NCI-H128 (cell line): ENCODE measurements around the gene ELF4.
"Not testable (repeated sequence)": the region's sequence is repeated elsewhere in the genome, so short reads cannot be mapped to it uniquely, and the experiment has no call there.

Source experiments
- DNase-seq: peaks from one replicate; lab custom pipeline; 2025; ENCODE audit not compliant: unreplicated experiment; lab: John Stamatoyannopoulos, UW

ELF4 gene

DNA sequence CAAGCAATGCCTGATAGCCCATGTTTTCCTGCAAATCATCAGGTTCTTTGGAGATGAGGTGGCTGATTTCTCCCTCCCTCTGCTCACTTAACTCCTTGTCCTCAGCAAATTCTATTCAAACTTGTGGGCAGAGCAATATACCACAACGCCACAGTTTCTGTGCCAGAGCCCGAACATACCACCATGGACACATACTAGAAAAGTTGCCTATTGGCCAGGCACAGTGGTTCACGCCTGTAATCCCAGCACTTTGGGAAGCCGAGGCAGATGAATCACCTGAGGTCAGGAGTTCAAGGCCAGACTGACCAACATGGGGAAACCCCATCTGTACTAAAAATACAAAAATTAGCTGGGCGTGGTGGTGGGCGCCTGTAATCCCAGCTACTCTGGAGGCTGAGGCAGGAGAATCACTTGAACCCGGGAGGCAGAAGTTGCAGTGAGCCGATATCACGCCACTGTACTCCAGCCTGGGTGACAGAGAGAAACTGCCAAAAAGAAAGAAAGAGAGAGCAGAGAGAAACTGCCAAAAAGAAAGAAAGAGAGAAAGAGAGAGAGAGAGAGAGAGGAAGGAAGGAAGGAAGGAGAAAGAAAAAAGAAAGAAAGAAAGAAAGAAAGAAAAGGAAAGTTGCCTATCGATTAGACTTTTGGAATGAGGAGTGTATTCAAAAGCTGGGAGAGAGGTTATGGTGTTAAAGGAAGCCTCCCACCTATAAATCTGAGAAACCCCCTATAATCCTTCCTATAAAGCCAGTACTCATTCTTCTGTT lies 5.0 kb upstream of the ELF4 start:
- DNase-seq = not testable (repeated sequence)

DNA sequence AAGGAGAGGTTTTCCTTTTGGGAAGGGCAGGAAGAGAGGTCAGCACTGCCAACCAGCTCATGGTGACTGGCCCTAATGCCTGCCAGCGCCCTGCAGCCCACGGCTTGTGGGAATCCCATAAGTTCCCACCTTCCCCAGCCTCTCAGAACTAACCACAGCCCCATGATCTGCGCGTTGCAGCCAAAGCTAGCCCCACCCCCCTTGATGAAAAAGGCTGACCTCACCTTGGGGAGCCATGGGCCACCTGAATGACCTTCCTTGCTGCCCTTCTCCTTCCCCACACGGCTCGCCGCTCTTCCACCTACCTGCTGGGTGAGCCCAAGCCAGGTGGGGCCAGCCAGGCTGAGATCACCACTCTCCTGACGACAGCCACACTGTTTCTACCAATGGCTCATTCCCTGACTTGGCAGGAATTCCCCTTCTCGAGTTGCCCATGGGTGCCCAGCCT lies 3.9 kb upstream of the ELF4 start:
- no peak for DNase-seq

DNA sequence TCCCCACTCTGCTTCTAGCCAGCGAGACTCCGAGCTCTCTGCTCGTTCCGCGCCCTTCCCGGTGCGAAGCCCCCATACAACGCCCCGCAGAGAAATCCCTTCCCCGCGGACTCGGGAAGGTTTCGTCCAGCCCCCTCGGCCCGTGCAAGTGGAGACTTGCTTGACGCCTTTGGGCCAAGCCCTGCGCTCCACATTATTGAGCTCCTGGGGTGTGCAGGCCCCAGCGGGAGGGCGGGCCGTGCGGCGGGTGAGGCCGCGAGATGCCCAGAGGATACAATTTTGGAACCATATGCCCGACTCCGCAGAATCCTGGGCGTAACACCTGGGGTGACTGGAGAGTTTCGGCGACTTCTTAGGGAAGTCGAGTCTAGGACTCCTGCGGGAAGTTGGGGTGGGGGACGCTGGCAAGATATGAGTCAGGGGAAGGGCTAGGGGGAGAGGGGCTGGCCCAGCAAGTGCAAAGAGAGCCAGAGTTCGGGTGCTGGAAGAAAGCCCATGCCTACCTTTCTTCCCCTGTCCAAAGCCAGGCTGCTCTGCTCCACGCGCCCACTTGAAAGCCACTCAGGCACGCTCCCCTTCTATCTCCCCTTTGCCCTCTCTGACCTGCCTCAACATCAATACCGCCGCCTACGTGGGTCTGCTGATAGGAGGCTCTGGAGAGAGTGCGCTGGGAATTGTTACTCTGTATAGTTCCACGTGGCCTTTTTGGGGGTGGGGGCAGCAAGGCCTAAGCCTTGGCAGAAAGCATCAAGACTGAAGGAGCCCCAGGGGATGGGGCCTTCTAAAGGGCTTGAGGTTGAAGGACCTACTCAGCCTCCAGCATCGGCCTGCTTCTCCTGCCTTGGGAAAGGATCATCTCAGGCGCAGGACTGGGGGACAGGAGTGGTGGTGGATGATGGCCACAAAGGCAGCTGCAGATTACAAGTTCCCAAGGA lies 1.2 kb upstream of the ELF4 start:
- no peak for DNase-seq

DNA sequence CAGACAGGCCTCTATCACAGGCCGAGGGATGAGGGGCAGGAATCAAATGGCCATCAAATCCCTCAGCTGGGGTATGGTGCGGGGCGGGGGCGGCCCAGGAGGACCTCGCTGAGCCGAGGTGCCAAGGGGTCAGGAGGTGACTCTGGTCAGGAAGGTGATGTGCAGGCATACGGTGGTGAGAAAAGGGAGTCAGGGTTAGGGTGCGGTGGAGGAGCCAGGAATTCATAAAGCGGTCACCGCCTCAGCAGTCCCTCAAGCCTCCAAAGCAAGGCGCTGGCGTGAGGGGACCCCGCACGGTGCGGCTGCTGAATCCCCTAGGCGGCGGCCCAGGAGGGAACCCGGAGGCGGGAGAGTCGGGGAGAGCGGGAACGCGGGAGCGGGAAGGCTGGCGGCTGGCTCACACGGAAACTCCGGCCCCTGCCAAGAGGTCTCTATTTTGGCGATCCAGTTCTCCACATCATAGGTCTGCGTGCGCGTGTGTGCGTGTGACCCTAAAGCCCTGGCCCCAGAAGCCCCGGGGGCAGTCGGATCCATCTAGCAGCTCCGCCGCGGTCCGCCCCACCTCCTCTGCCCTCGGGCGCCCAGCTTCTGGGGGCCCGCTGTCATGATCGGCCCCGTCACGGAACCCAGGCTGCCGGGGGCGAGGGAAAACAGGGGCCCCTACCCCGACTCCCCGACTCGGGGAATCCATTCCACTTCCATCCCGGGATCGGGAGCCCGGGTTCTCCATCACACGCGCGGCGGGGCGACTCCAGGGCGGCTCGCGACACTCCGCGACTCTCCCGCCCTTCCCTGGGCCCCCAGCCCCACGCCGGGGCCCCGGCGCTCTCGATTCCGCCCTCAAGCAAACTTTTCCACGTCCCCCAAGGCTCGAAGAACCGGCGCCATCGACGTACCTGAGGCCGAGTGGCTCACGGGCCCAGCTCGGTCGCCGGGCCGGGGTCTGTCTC lies 593 bp downstream of the ELF4 start:
- DNase-seq = no peak

DNA sequence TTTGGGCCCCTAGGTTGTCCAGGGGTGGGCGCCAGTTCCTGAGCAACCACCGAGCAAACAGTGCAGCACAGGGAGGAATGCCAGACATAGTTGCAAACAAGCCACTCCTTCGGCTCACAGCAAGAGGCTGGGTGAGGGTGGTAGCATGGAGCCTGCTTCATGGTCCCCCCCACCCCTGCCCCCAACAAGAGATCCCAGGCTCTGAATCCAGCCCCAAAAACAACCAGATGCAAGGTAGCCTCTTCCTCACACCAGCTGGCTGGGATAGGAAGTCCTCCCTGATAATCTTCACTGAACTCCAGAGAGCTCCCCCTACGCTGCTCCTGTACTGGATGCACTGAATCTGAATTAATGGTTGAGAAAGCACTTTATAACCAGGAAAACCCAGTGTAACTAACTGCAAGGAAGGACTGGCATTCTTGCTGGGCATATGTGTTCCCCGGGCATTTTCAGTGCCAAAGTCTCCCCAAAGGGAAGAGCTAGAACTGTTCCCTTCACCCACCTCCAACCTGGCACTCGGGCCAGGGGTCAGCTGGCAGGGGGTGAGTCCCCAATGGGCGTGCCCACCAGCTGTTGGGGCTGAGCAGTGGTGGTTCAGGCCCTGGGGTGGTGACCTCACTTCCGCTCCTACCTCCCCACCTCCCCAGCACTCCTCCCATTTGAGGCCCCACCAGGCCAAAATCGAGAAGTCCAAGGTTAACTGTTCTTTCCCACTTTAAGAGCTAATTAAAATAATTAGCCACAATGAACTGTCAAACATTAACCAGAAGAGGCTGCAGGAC lies 1.5 kb downstream of the ELF4 start:
- no peak for DNase-seq

DNA sequence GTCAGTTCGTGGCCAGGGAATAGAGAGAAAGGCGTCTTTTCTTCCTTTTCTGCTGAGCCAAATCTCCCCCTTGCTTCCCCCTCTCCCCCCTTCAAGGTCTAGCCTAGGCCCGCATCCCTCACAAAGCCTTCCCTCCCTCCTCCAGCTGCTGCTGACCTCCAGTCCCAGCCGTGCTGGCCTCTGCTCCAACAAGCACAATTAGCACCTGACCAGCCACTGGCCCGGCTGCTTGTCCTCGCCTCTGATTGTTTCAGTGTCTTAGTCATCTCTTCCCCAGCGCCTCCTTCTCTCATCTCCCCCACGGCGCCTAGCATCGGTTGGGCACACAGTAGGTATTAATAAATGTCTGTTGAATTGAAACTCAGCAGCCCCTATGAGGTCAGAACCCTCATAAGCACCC lies 4.2 kb downstream of the ELF4 start:
- no peak for DNase-seq

DNA sequence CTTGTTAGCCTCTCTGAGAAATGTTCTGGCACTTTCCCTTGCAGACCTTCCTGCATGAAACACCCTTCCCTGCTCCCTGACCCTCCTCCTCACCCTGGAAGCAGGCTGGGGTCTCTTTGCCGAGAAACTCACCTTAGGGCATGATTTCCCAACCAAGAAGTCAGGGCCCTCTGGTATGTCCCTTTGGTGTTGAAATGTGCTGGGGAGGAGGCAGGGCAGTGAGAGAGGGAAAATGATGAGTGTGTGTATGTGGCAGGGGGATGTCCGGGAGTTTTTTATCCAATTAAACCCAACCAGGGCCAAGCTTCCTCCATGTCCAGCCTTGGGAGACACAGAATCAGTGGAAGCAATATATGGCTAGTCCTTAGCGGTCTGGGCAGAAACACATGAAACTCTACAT lies 5.1 kb downstream of the ELF4 start:
- DNase-seq = no peak

DNA sequence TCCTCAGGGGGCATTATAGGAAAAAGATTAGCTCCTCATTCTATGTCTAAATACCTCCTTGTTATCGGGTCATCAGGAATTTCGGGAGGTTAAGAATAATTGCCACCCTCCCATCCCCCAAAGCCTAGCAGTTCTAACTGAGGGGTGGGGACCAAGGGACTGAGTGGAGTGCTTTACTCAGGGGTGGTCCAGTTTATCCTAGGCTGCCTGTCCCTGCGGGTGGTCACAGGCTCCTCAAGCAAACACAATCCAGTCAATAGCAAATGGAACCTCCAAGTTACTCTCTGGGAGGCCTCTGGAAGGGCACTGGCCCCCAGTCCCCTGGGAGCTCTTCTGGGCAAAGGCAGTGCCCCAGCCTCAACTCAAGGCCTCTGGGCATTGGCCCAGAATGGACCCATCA lies 6.7 kb downstream of the ELF4 start:
- DNase-seq = no peak

DNA sequence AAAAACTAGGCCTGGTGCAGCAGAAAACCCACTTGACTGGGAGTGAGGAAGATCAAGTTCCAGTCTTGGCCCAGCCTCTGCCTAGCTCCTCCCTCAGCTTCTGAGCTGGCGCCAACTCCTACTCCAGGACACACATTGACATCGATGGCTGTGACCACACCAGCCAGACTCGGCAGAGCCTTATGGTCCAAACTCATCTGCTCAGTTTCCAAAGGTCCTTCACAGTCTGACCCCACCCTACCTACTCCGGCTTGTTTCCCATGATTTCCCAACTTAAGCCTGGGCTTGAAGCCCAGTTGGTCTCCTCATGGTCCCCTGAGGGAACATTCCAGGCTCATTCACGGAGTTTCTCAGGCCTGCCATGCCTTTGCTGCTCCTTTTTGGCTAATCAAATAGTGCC lies 10.1 kb downstream of the ELF4 start:
- no peak for DNase-seq

DNA sequence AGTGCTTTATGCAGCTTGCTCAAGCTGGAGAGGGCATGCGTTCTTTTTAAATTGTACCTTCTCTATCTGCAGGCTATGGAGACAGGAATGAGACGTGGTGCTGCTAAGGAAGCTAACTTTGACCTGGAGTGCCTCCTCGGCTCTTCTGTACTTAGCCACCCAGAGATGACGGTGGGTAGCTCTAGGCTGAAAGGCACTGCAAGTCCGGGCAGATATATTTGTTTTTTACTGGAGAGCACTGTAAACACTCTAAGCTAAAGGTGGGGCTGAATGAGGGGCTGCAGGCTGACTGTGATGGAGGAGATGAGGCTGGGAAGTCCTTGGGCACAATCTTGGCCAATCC lies 12.1 kb downstream of the ELF4 start:
- DNase-seq = no peak

DNA sequence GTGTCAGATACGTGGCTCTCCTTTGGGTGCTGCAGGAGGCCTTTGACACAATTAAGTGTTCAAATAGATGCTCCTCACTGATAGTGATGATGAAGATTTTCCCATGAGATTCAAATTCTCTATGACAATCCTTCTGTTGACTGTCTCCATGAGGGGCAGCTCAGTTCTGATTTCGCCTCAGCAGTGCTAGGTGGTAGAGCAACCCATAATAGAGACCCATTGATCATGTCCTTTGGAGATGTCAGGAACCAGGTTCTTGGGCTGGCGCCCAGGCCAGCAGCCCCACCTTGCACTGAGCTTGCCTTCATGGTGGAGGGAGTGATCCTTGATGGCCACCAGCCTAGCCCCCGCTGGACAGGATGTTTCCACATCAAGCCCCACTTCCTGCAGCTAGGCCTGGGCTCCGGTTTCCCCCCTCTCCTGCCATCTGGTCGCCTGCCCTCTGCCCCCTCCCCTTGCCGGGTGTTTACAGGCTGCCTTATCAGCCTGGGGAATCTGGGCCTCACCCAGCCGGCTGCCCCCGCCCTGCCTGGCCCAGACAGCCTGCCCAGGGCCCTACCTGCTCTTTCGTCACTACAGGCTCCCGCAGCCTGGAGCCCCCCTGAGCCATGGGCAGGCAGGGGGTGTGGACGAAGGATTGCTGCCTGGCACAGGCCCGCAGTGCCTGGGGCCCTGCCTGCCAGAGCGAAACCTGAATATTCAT lies 12.6 kb downstream of the ELF4 start:
- no peak for DNase-seq

DNA sequence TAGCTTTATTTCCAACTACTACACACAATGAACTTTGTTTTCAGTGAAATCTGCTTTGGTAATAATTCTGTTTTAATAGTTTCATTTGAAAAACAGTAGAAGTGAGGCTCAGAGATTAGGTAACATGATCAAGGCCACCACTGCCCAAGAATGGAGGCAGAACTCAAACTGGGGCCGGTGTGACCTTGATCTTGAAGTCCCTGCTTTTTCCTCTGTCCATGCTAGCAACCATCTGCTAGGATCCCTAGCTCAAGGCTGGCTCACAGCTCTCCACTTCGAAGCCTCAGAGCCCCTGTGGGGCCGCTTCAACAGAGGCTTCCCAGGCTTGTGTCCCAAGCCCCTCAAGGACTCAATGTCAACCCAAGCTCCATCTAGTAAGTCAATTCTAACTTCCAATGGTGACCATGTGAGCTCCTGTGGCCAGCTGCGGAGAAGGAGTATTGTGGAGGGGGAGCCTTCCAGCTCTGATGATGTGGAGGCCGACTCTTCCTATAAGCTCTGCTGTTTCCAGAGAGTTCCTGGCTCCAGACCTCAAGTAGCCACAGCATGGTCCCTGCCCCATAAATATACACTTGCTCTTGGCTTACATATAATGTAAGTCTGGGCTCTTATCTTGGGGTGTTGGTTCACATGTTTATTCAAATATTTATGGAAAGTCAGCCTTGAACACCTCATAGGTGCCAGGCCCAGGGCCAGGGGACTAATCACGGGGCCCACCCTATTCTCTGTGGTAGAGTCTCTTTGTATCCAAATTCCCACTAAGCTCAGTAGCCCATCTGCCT lies 14.9 kb downstream of the ELF4 start:
- no peak for DNase-seq

DNA sequence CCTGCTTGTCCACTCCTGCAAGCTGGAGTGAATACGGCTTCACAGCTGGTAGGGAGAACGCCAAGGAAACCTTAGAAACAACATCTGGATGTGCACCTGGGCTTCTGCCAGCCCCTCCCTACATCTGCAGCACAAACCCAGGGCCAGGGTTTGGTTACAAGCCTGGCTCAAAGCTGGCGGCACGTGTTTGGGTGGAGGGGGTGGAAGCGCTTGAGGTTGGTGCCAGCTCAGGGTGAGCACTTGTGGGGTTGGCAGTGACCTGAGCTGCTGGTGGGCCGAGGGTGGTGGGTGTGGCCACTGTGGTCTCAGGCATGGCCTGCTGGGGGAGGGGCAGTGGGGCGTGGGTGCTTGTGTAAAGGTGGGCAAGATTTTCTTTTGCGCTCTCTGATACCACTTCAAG lies 15.6 kb downstream of the ELF4 start:
- no peak for DNase-seq

DNA sequence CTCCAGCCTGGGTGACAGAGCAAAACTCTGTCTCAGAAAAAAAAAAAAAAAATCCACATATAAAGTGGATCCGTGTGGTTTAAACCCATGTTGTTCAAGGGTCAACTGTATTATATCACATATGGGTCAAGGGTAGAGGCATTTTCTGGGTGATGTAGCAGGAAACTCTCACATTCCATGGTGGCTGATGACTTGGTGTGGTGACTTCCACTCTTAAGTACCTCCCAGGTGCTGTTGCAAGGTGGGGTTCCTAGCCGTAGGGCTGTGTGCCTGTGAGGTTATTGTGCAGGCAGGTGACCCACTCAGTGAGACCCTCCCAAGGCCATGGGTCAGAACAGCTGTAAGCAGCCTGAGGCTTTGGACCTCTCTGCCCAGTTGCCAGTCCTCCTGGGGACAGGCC lies 17.0 kb downstream of the ELF4 start:
- DNase-seq = no peak

DNA sequence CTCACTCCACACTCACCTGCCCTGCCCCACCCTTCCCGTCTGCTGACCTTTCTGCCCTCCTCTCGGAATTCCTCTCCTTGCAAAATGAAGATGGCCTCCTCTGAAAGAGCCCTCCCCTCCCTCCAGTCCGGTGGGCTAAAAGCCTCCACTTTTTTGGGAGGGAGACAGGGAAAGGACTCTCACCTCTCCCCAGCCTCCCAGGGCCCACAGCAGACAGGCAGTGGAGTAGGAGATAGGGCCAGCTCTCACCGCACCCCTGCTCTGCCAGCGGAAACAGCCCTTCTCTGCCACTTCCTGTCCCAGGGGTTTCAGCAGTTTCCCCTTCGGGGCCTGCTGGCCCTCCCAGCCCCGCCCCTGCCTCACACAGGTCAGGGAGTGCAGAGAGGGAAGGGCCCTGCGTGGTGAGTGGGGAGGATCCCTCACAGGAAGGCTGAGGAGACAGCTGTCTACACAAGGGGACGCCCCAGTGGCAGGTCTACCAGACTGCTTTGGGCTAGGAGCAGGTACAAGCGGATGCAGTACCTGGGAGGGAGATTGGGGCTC lies 18.2 kb downstream of the ELF4 start:
- no peak for DNase-seq

DNA sequence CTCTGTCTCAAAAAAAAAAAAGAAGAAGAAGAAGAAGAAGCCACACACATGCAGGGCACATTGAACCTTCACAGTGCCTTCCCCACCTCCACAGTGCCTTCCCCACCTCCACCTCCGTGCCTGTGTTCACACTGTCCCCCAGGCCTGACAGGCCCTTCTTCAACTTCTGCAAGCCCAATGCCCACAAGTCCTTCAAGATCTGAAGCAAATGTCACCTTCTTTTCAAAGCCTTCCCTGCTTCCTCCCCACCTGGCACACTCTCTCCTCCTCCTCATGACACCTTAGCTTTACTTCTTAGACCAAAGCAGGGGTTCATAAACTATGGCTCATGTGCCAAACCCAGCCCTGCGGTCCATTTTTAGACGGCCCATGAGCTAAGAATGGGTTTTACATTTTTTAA lies 19.9 kb downstream of the ELF4 start:
- DNase-seq = no peak

DNA sequence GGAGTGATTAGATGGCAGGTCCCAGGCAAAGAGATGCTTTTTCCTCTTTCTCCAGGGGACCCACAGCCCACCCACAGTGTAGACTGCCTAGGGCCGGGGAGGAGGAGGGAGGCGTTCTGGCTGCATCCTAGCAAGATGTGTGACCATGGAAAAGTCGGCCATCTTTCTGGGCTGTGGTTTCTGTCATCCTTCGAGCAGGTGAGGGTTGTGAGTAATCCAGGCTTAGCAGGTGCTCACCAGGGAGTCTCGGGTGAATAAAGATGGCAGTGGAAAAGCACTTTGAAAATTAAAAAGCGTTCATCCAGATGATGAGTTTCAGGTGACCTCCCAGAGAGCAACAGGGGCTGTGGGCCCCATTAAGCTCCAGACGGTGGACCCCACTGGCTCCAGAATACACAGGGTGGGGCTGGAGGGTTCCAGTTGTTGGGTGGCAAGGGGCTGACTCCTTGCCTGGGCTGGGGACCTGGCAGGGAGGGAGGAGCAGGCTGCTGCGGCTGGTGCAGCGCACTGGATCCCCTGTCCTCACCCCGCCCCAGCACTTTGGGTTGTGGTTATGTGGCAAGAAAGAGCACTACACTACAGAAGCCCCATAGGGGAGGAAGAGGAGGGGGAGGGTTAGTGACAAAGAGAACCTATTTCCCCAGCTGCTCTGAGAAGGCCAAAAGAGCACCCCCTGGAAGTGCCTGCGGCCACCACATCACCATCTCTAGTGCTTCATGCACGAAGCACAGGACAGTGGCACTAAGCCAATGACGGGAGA lies 23.7 kb downstream of the ELF4 start:
- DNase-seq = no peak
